HL-60/S4 treated with phorbol 12-myristate 13-acetate at 8.2 ng/mL for 4 days and 3 days (cell line): ENCODE results near the gene STRN.
"Not testable (repeated sequence)": the region's sequence is repeated elsewhere in the genome, so short reads cannot be mapped to it uniquely, and the experiment has no call there.

Source experiments
- in situ Hi-C: fragments of 300-500 bp; cut with MboI; formaldehyde crosslinking; loops from 2 replicates; pipeline ENCODE4 v1.15.0; 2022; ENCODE audit warnings: low sequenced_read_pairs

Gene STRN

GRCh38 chr2:36966370-36967235 lies at the start of gene STRN:
TSS of gene STRN (minus strand) at chr2:36966536. CDS start at chr2:36966463, 73 bp downstream.
- in situ Hi-C loops, result no loop called here

DNA sequence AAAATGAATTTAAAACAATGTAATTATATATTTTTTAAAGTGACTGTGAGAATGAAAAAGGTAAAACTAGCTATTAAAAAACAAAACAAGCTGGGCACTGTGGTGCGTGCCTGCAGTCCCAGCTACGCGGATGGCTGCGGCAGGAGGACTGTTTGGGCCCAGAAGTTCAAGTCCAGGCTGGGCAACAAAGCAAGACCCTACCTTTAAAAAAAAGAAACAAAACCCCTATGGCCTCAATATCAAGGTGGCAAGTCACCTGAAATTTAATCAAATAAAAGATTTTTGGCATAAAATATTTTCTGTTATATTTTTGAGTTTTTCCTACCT lies 46.9 kb upstream of the STRN start:
- in situ Hi-C loops, result no loop called here

- in situ Hi-C loops, result no loop called here
These were observed 44.8 kb upstream of the STRN start for GRCh38 chr2:37011130-37011529.

DNA sequence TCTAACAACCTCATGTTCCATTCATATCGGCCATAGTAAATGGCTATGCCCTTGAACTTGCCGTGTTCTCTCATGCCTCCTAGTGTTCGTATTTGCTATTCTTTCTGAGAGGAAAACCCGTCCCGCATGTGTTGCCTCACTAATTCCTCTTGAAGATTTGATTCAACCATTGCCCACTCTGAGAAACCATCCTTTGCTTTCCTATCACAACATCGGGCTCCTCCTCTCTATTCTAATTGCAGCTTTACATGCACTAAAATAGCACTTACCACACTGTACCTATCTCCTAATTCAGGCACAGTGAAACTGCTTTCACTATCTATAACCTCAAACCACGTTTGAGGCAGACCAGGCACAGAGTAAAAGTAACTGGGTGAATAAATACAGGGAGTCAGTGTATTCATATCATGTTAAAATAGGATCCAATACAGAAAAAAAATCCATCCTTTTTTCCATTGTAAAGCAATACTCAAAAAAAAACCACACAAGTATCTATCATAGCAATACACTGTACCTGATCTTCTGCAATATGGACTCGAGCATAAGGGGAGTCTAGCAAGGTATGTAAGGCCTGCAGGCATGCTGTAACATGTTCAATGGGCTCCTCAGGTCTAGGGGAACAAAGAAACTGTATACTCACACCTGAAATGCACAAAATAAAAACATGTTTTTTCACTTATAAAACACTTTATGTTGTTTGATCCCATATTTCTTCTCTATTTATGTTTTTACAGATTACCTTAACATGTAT lies 39.0 kb upstream of the STRN start:
- in situ Hi-C loops, result no loop called here

DNA sequence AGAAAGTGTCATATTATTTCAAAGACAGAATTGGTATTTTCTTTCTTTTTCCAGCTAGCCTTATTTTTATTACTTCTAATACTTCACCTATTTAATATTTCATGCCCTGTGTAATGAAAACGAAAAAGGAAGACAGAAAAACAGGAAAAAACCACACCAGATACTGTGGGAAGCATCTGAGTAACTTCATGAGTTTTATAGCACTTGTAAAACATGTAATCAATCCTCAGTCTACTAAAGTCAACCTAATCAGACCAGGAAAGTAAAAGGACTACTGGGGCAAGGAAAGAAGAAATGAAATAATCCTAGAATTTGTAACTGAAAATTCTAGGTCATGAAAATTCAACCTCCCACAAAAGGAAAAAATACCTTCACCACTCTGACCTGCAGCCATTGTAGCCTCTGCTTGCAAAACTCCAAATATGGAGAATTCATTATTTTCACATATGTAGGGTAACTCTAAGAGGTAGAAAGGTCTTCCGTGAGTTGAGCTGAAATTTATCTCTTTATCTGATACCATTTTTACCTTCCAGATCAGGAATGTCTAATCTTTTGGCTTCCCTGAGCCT lies 34.7 kb upstream of the STRN start:
- in situ Hi-C loops, result no loop called here

DNA sequence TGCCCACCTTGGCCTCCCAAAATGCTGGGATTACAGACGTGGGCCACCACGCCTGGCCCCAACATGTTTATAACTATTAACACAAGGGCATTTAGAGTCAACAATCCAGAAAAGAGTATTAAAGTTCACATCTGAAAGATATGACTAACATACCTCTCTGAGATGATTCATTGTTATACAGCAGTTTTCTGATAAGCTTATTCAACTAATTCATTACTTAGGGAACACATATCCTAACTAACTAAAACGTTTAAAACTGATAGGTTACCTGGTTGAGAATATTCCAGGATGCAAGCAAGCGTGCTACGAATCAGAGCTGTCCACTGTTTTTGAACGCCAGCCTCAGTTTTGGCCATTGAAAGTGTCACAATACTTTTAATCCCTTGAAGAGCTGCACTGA lies 34.0 kb upstream of the STRN start:
- in situ Hi-C loops, result no loop called here

GRCh38 chr2:36999416-36999815 lies 33.1 kb upstream of the STRN start:
- in situ Hi-C loops, result not testable (repeated sequence)

GRCh38 chr2:36993841-36994620 lies 27.7 kb upstream of the STRN start:
- in situ Hi-C loops, result no loop called here

DNA sequence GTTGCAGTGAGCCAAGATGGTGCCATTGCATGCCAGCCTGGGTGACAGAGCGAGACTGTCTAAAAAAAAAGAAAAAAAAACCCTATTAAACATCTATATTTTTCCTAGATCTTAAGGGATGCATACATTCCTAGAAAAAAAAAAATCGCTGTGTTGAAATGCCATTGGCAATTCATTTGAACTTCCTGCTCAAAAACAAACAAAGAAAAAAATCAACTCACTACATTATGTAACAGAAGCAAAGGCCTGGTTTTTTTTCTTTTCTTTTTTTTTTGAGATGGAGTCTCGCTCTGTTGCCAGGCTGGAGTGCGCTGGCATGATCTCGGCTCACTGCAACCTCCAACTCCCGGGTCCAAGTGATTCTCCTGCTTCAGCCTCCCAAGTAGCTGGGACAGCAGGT lies 21.7 kb upstream of the STRN start:
- in situ Hi-C loops, result no loop called here

- in situ Hi-C loops, result no loop called here
These were observed 16.1 kb upstream of the STRN start for GRCh38 chr2:36982467-36982866.

- in situ Hi-C loops, result no loop called here
These were observed 15.6 kb upstream of the STRN start for GRCh38 chr2:36981911-36982310.

- in situ Hi-C loops, result not testable (repeated sequence)
These were observed 12.7 kb upstream of the STRN start for GRCh38 chr2:36979007-36979406.

GRCh38 chr2:36976065-36976464 lies 9.7 kb upstream of the STRN start:
- in situ Hi-C loops, result no loop called here

GRCh38 chr2:36975306-36975705 lies 9.0 kb upstream of the STRN start:
- in situ Hi-C loops, result no loop called here

GRCh38 chr2:36973320-36973719 lies 7.0 kb upstream of the STRN start:
- in situ Hi-C loops, result no loop called here

DNA sequence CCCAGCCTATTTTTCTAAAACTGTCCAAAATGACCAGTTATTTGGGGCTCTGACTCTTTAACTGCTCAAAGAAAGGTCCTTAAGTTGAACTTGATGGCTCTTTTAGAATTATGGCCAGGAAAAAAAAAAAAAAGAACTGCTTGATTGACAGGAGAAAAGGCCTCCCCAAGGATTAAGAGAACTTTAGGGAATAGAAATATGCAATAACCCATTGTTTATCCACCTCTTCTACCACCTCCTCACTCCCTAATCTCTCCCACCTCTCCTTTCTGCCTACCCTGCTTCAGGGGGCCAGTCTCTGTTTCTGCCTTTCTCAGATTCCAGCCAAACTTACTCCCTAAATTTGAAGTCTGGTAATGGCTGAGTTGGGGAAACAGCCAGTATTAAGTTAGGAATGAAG lies 5.7 kb upstream of the STRN start:
- in situ Hi-C loops, result no loop called here

GRCh38 chr2:36967236-36967876 lies 1.0 kb upstream of the STRN start:
- in situ Hi-C loops, result no loop called here

DNA sequence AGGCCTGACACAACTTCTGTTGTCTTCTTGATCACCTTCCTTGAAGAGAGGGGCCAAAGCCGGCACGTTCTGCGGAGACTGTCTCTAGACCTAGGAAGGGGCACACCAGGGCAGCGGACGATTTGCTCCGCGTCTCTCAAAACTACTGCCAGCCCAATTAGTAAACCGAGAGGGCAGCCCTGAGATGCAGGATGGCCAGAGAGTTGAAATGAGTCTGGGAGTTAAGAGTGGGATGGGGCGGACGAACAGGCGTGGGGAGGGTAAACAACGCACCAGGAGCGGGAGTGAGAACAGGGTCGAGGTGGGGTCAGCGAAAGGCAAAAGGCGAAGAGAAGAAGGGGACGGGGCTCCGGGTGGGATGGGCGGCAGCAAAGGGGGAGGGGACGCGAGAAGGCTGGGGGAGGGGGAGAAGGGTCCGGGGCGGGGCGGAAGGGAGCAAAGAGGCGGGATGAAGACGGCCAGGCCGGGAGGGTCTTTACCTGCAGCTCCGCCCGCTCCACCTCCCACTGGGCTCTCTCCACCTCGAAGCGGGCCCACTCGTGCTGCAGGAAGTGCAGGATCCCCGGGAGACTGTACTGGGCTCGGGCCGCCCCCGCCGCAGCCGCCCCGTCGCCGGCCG lies 476 bp downstream of the STRN start:
- in situ Hi-C loops, result no loop called here

DNA sequence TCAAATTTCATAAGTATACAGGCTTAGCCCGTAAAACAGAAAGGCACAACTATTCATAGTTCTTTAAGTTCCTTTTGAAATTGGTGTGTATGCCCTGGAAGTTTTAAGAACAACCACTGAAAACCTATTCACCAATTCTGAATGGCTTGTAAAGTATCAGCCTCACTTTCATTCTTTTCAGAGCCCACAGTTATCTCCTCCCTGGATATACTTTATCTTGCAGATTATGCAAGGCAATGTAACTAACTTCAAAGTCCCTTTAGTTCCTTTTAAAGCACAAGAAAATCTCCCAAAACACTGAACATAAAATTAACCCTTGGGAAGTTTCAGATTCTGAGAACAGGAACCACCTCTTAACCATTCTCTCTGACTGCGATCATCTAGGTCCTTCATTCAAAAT lies 1.1 kb downstream of the STRN start:
- in situ Hi-C loops, result no loop called here

DNA sequence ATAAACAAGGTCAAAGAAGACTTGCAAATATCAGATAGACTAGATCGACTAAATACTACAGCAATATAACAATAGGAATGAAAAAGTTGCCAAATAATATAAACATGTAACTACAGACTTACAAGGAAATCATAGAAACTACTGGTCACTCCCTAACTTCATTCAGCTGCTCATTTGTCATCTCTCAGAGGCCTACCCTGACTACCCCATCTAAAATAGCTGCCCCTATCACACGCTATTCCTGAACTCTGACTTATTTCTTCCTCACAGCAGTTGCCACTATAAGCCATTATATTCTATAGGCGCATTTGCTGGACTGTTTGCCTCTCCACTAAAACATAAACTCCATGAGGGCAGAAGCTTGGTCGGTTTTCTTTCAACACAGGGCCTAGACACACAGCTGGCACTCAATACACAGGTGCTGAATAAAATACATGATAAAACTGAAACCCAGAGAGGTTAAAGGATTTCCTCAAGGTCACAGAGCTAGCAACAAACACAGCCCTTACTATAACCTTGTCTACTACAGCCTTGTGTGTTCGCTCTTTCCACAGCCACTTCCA lies 1.8 kb downstream of the STRN start:
- in situ Hi-C loops, result no loop called here
